NCI-H82 treated with DMSO at 0.1 percent for 48 hours (cell line): ENCODE results near the gene C17orf50.
A peak's percentile ranks its signal among the peaks of the same experiment; 100 is the strongest.

Source experiments
- DNase-seq: peaks from one replicate; lab custom pipeline; 2025; ENCODE audit not compliant: unreplicated experiment; lab: John Stamatoyannopoulos, UW

C17orf50 gene

DNA sequence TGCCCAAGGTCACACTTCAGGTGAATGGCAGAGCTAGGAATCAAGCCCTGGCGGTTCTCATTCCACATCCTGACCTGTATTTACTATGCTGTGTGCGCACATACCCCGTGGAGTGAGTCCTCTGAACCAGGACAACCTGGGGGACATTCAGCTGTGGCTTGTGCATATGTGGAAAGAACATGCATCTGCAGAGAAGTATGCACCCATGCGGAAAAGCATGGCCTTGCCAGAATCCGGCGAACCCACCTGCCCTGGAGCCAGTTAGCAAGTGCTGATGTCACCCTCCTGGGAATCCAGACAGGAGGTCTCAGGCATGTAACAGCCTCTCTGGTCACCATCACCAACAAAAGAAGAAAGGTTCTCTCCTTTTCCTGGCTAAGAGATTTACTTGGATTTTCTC, 27.3 kb upstream of the C17orf50 start:
- DNase-seq: no peak

GRCh38 chr17:35734396-35734795, 26.3 kb upstream of the C17orf50 start:
- DNase-seq: no peak

DNA sequence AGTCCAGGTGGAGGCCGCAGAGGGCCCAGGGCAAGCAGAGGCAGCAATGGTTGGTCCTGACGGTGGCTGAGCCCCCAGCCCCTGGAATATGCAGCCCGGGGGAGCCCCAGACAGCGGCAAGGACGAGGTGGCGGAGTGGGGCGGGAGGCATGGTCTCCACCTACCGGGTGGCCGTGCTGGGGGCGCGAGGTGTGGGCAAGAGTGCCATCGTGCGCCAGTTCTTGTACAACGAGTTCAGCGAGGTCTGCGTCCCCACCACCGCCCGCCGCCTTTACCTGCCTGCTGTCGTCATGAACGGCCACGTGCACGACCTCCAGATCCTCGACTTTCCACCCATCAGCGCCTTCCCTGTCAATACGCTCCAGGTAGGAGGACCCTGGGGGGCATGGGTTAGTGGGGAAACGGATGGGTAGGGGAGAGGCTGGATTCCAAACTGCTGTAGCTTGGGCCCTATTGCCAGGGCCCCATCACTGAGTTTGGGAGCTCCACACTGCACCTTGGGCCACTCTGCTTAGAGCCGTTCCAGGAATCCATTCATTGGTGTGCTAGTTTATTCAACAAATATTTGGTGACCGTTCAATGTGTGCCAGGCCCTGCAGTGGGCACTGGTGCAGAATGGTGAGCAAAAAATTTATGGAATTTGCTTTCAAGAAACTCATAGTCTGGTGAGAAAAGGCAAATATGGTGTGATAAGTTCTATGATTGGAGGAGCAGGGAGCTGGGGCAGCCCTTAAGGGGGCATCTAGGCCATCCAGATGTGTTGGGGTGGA, 25.5 kb upstream of the C17orf50 start:
- DNase-seq: no peak

DNA sequence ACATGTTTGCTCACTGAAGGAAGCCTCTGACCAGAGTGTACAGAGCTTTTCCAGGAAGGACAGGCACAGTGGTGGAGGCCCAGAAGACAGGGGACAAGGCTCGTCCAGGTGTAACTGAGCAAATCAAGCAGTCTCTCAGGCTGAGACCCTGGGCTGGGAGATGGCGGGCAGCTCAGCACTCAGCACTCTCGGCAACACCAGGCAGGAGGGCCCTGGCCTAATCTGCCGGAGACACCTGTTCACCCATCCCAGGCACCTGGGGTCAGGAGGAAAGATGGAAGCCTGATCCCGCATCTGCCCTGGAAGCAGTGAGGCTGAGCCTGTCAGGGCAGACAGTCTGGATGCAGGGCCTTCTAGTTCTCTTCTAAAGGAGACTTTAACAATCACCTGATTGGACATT, 24.5 kb upstream of the C17orf50 start:
- no peak for DNase-seq

DNA sequence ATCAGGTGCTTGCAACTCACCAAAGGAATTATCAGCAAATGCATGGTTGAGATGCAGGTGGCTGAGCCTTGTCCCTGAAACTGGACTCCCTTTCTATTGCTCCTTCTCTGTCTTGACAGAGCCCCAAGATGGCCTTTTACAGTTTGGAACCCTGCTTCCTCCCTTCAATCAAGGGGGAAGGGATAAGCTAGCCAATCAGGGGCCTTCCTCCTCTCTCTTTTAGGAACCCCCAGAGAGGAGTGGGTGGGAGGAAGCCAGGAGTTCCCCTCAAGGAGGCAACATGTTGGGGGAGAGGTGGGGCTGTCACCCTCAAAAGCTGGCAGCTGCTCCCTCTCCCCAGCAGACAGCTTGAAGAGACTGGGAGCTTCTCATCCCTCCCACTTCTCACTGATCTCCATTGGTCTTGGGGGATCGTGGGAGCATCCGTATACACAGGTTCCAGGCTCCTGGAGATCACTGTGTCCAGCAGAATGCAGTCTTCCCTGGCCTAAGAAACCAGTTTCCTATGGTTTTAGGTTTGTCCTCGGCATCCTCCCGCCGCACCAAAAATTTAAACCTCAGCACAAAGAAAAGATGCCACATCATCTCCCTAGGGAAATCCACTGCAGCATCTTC, 22.1 kb upstream of the C17orf50 start:
- DNase-seq: no peak

- no peak for DNase-seq
Measured at GRCh38 chr17:35740216-35740615, 20.5 kb upstream of the C17orf50 start.

DNA sequence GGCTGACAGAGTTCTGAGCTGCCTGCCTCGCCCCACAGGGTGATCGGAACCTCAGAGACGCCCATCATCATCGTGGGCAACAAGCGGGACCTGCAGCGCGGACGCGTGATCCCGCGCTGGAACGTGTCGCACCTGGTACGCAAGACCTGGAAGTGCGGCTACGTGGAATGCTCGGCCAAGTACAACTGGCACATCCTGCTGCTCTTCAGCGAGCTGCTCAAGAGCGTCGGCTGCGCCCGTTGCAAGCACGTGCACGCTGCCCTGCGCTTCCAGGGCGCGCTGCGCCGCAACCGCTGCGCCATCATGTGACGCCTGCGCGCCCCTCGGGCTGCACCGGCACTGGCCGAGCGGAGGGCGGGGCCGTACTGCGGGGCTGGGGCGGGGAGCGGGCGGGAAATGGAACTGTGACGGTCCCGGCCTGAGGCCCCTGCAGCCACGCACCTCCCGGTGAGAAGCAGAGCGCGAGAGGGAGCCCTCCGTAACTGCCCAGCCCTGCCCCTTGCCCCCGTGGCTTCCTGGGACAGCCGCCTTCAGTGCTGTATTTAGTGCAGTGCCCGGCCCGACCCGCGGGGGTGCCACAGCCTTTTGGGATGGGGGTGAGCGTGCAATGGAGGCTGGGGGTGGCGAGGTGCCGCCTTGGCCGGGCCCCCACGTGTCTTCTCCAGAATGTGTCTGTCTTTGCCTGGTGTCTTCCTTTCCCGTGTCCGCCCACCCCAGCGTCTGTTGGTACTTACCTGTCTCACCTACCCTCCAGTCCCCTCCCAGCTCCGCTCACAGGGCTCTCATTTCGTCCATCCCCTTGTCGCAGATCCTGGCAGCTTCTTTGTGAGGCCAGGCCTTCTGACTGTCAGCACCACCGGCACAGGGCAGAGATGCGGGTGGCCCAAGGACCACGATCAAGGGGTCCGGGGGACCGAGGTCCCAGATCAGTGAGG, 19.4 kb upstream of the C17orf50 start:
- no peak for DNase-seq

DNA sequence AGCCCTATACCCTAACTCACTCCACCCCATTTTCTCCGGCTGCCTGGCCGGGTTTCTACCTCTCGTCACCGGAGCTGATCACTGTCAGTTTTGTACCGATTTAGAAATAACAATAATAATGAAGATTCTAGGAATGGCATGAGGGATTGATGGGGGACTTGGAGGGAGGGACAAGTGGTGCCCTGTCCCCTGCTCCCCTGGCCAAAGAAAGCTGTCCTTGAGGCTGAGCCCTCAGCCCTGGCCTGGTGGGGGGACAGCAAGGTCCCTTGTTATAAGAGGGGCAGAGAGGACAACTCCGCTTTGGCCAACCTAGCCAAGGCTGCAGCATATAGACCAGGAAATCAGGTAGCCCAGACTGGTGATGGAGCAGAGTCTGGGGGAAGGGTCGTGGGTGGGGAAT, 18.2 kb upstream of the C17orf50 start:
- DNase-seq: no peak

GRCh38 chr17:35742896-35743477, 17.7 kb upstream of the C17orf50 start:
- DNase-seq: no peak

DNA sequence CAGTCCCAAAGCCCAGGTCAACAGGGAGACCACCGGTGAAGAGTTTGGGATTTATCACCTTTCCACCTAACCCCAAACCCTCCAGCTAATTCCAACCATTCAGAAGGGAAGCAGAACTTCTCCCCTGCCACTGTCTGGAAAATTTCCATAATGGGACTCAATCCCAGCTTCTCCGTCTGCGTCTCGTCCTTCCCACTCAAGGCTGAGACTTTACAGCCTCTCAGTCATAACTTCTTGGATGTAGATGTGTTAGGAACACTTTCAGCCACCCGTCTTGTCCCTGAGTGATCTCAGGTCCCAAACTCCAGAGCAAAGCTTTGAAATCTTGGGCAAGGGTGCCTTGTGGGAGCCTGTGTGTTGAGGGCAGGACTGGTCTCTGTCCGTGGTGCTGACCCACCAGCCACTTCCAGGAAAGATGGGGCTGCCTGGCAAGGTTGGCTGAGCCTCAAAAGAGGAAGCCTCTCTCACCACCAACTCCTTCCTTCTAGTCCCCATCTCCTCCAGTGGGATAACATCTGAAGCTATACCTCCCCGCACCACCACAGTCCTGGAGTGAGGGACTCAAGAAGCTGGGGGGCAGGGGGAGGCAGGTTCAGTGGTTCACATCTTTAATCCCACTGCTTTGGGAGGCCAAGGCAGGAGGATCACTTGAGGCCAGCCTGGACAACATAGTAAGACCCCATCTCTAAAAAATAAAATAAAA, 16.9 kb upstream of the C17orf50 start:
- no peak for DNase-seq

DNA sequence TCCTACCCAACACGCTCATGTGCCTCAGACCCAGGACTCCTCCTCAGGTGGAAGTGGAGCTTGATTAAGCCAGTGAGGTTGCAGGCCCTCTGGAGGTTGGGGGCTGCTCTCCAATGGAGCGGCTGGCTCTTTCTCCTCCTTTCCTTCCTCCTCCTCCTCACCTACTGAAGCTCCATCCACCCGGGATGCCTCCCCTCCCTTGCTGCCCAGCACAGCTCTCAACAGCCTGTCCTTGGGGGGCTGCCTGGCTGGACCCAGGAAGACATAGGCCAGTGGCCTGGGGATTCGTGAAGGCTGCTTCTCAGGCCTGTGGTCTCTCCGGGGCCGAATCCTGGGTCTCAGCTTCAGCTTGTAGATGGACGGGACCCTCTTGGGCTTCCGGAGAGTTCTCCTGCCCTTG, 15.9 kb upstream of the C17orf50 start:
- no peak for DNase-seq

DNA sequence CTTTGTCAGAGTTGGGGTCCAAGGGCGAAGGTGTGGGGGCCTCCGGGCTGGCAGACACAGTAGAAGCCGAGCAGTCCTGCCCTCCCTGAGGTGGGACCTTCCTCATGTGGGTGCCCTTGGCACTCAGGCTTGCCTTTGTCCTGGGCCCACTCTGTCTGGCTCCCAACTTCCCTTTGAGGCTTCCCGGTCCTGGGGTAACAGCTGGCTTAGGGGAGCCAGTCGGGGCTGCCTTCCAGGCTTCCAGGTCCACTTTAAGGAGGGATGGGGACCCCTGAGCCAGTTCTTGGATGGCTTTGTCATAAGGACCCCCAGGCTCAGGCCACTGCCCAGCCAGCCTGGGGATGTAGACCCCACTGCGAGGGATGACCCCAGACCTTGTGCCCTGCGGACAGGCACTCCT, 15.4 kb upstream of the C17orf50 start:
- DNase-seq: no peak

- DNase-seq: no peak
Measured at GRCh38 chr17:35745749-35746320, 14.9 kb upstream of the C17orf50 start.

GRCh38 chr17:35747540-35748017, 13.1 kb upstream of the C17orf50 start:
- peak; percentile 65 for DNase-seq

- DNase-seq: no peak
Measured at GRCh38 chr17:35748341-35748841, 12.3 kb upstream of the C17orf50 start.

- DNase-seq: no peak
Measured at GRCh38 chr17:35748979-35749378, 11.7 kb upstream of the C17orf50 start.

DNA sequence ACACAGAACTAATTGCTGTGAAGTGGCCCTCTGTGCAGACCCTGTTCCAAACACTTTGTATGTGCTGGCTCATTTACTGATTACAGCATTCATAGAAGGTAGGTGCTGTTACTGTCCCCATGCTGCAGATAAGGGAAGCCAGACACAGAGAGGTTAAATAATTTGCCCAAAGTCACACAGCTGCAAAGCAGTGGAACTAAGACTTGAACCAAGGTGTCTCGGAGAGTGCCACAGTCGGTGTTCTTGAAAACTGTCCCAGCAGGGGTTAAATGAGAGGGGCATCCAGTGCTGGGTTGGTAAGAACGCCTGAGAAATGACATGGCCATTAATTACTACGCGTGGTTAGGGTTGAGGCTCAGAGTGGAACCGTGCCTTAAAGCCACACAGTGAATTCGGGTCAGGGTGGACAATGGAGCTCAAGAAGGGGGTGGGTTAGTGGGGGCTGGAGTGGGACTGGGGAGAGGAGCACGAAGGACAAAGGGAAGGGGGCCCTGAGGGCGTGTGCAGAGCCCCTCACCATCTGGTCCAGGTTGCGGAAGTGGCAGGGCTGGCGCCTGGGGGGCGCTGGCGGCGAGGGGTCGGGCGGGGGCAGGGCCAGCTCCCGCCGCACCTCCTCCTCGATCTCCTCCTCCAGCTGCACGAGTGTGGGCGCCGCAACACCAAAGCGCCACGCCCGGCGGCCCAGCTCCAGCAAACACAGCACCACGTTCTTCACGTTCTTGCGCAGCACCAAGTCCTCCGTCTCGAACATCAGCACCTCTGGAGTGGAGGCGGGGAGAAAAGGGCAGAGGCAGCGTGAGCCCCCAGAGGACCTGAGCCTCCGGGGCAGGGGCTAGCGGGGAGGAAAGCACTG, 10.9 kb upstream of the C17orf50 start:
- no peak for DNase-seq

DNA sequence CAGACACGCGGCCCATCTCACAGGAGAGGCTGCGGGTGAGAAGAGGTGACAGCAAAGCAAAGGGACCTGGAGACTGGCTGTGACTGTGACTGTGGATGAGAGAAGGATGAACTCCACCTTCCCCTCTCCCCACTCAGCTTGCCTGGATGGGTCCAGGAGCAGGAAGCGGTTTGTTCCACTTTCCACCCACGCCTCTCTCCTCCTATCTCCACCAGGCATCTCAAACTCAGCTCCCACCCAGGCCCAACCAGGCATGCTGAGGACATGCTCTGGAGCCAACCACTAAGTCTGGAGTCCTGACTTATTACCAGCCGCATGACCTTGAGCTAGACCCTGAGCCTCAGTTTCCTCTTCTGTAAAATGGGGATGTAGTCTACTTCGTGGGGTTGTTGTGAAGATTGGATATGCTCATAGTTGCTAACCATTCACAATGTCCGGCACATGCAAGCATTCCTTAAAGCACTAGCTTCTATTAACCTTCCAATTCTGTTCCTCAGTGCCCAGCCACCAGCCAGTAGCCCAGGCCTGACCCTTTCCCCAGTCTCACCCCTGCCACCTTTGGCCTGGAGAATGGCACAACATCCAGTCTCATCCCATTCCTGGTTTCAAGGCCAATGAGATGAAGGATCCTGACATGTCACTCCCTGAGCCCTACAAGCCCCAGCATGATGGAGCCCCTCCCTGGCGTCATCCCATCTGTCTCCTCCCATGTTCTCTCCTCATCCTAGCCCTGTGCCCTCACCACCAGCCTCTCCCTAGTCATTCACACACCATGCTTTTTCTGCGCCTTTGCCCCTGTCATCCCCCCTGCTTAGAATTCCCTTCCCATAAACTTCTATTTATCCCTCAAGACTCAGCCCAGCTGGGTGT, 9.9 kb upstream of the C17orf50 start:
- no peak for DNase-seq
